ENCODE results near the gene CLPTM1. TPM values are rescaled to one million over a fixed set of nuclear protein-coding genes. Genes with fewer than 3 reads are reported as not detected.

CLPTM1 gene
- total and polyA plus RNA-seq, 2 experiments from 2014 or later: 41.6 to 71.5 TPM

DNA sequence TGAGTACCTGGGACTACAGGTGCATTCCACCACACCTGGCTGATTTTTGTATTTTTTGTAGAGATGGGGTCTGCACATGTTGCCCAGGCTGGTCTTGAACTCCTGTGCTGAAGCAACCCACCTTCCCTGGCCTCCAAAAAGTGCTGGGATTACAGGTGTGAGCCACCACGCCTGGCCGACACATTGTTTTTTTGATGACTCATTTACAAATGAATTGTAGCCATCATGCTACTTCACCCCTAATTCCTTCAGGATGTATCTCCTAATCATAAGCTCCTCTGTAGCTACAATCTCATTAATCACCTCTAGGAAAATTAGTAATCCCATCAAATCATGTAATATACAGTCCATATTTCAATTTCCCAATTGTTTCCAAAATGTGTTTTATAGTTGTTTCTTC lies 64.0 kb downstream of the CLPTM1 start (continued):
- TF ChIP-seq, protein P1, sequence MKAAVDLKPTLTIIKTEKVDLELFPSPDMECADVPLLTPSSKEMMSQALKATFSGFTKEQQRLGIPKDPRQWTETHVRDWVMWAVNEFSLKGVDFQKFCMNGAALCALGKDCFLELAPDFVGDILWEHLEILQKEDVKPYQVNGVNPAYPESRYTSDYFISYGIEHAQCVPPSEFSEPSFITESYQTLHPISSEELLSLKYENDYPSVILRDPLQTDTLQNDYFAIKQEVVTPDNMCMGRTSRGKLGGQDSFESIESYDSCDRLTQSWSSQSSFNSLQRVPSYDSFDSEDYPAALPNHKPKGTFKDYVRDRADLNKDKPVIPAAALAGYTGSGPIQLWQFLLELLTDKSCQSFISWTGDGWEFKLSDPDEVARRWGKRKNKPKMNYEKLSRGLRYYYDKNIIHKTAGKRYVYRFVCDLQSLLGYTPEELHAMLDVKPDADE (IDR thresholded peaks at IDR 0.05): no peak

DNA sequence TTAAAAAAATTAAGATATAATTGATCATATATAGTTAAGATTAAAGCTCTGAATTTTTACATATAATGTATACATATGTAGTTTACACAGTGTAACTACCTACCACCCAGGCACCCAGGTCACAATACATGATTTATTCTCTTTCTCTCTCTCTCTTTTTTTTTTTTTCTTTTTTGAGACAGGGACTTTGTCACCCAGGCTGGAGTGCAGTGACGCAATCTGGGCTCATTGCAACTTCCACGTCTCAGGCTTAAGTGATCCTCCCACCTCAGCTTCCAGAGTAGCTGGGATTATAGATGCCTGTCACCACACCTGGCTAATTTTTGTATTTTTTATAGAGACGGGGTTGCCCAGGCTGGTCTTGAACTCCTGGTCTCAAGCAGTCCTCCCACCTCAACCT lies 64.9 kb downstream of the CLPTM1 start:
- Mint-ChIP-seq H3K4me3 (no peak overlapping the region), H3K27me3 (ENCODE audit: insufficient read depth, low read depth, poor library complexity) (peaks cover 6% of the 10 kb centered on the region), H3K27ac (no peak overlapping the region), H3K4me1 (peaks cover 6% of the 10 kb centered on the region; the same call in 2 of the 3 replicates), H3K9me3 (no peaks in the 10 kb centered on the region), H3K36me3 (ENCODE audit: low read depth) (peaks cover 6% of the 10 kb centered on the region; the same call in 2 of the 3 replicates)
- no peaks in the 10 kb centered on the region for H3K36me3 ChIP-seq (ENCODE audit: insufficient read depth)
- no peak overlapping the region for H3K4me3 ChIP-seq
- H2AFZ ChIP-seq: no peak overlapping the region
- no peaks in the 10 kb centered on the region for H3K79me2 ChIP-seq (replicated peaks; ENCODE audit: insufficient read depth)
- H3F3A ChIP-seq (replicated peaks; ENCODE audit: low read depth): no peaks in the 10 kb centered on the region; the same call in 1 of the 2 replicates
- no peak overlapping the region for H3K4me2 ChIP-seq
- ATAC-seq (no peak), DNase-seq (ENCODE audit: low spot score) (no peak)
- peaks cover 3% of the 10 kb centered on the region; the same call in 1 of the 2 replicates for H4K20me1 ChIP-seq (replicated peaks; ENCODE audit: insufficient read depth)
- no peaks in the 10 kb centered on the region for H3K9me2 ChIP-seq (ENCODE audit: insufficient read depth)
- TF ChIP-seq, protein P1 (IDR thresholded peaks at IDR 0.05): no peak
- TF ChIP-seq EZH2phosphoT487 (IDR thresholded peaks at IDR 0.05; ENCODE audit: unreplicated experiment) (no peak), STAT1 (IDR thresholded peaks at IDR 0.05; ENCODE audit: unreplicated experiment) (no peak), ZNF331 (CRISPR knock-in tag; IDR thresholded peaks at IDR 0.05; ENCODE audit: low read depth) (no peak), JUNB (IDR thresholded peaks at IDR 0.05; ENCODE audit: unreplicated experiment) (no peak), ZNF114 (CRISPR knock-in tag; IDR thresholded peaks at IDR 0.05) (no peak), EZH2 (IDR thresholded peaks at IDR 0.05; ENCODE audit: low read depth, unreplicated experiment) (no peak), POLR2AphosphoS5 (IDR thresholded peaks at IDR 0.05; ENCODE audit: low read depth) (no peak)
- TF ChIP-seq, protein P2, sequence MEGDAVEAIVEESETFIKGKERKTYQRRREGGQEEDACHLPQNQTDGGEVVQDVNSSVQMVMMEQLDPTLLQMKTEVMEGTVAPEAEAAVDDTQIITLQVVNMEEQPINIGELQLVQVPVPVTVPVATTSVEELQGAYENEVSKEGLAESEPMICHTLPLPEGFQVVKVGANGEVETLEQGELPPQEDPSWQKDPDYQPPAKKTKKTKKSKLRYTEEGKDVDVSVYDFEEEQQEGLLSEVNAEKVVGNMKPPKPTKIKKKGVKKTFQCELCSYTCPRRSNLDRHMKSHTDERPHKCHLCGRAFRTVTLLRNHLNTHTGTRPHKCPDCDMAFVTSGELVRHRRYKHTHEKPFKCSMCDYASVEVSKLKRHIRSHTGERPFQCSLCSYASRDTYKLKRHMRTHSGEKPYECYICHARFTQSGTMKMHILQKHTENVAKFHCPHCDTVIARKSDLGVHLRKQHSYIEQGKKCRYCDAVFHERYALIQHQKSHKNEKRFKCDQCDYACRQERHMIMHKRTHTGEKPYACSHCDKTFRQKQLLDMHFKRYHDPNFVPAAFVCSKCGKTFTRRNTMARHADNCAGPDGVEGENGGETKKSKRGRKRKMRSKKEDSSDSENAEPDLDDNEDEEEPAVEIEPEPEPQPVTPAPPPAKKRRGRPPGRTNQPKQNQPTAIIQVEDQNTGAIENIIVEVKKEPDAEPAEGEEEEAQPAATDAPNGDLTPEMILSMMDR (conservative IDR thresholded peaks at IDR 0.05; ENCODE audit: low read depth in 2 of 2): no peak
- H3K27ac ChIP-seq (ENCODE audit: low read depth): no peak overlapping the region
- H3K27me3 ChIP-seq (ENCODE audit: insufficient read depth): no peaks in the 10 kb centered on the region
- no peaks in the 10 kb centered on the region for H3K4me1 ChIP-seq (ENCODE audit: insufficient read depth)

DNA sequence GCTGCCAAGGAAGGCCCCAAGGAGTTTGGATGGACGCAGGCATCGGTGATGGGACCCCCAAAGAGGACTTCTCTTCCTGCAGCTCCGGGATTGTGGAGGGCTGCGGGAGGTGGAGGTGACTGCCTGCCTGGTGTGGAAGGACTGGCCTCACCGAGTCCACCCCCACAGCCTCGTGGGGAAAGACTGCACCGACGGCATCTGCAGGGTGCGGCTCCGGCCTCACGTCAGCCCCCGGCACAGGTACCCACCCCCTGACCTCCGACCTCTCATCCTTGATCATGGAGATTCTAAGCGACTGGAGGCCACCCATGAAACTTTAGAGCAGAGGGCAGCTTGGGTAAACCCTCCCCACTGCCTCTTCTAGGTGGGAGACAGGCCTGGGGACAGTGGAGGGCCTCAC lies 66.8 kb downstream of the CLPTM1 start:
- ATAC-seq: no peak; the same call in 2 of the 3 replicates
- H3K36me3 Mint-ChIP-seq (ENCODE audit: low read depth): peaks cover 6% of the 10 kb centered on the region
- TF ChIP-seq POLR2AphosphoS5 (IDR thresholded peaks at IDR 0.05; ENCODE audit: low read depth) (no peak), EZH2phosphoT487 (IDR thresholded peaks at IDR 0.05; ENCODE audit: unreplicated experiment) (no peak), ZNF114 (CRISPR knock-in tag; IDR thresholded peaks at IDR 0.05) (no peak), ZNF331 (CRISPR knock-in tag; IDR thresholded peaks at IDR 0.05; ENCODE audit: low read depth) (no peak), EZH2 (IDR thresholded peaks at IDR 0.05; ENCODE audit: low read depth, unreplicated experiment) (no peak)
- TF ChIP-seq, protein P2 (conservative IDR thresholded peaks at IDR 0.05; ENCODE audit: low read depth in 2 of 2): no peak

More for the DNA sequence above, 66.8 kb downstream of the CLPTM1 start:
- Histone ChIP-seq H3F3A (replicated peaks; ENCODE audit: low read depth) (no peaks in the 10 kb centered on the region), H3K79me2 (replicated peaks; ENCODE audit: insufficient read depth) (no peaks in the 10 kb centered on the region), H3K36me3 (ENCODE audit: insufficient read depth) (no peaks in the 10 kb centered on the region), H3K4me2 (no peak overlapping the region), H3K9me2 (ENCODE audit: insufficient read depth) (no peaks in the 10 kb centered on the region), H3K27me3 (ENCODE audit: insufficient read depth) (no peaks in the 10 kb centered on the region), H3K4me1 (ENCODE audit: insufficient read depth) (no peaks in the 10 kb centered on the region), H3K4me3 (no peak overlapping the region), H3K27ac (ENCODE audit: low read depth) (no peak overlapping the region), H2AFZ (no peak overlapping the region), H4K20me1 (replicated peaks; ENCODE audit: insufficient read depth) (peaks cover 3% of the 10 kb centered on the region; the same call in 1 of the 2 replicates)
- peaks cover 6% of the 10 kb centered on the region; the same call in 2 of the 3 replicates for H3K4me1 Mint-ChIP-seq
- peaks cover 2% of the 10 kb centered on the region for H3K27me3 Mint-ChIP-seq (ENCODE audit: insufficient read depth, low read depth, poor library complexity)
- no peak overlapping the region for H3K27ac Mint-ChIP-seq
- no peak for DNase-seq (ENCODE audit: low spot score)
- H3K9me3 Mint-ChIP-seq: no peaks in the 10 kb centered on the region
- H3K4me3 Mint-ChIP-seq: no peak overlapping the region

Measured in GM23338 (cell line).